Embryonic facial prominence (tissue), 1 donor: ENCODE data around the gene CIAO2B.
A peak's percentile ranks its signal among the peaks of the same experiment; 100 is the strongest.
"Not testable (repeated sequence)": the region's sequence is repeated elsewhere in the genome, so short reads cannot be mapped to it uniquely, and the experiment has no call there.

Experiments used
- DNase-seq: peaks from one replicate; pipeline ENCODE4 v3.0.0-alpha.2; 2016; ENCODE audit errors: extremely low spot score

CIAO2B gene

DNA sequence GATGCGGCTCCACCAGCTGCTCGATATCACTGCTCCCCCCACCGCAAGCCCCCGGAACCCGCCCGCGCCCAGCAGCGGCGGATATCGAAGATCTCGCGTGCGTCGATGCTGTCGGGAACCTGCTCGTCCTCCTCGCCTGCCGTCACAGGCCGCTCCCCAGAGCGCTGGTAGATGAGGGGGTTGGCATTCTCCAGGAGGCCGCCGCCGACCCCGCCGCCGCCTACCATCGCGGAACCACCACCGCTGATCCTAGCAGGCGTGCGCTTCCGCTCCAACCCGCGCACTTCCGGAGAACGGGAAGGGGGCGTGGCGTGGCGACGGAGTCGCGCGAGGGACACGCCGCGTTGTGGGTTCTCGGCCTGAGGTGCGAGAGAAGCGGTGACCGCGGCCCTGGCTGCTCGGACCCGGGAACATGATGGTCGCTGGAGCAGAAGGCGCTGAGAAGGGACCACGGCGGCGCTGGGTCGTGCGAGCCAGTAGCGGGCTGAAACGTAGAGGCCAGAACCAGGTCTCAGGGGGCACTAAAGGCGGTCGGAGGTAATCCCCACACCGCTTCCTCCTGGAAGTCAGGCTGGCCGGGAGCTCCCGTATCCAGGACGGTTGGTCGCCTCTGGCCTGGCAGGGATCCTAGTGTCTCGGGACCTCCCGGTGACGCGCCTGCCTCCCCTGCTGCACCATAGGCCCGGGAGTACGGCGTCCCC is at the start of gene CIAO2B:
CIAO2B (minus strand) TSS at position 265 of the 701 bp plus-strand sequence; CDS start at position 227, 38 bp downstream.
- peak; percentile 78 for DNase-seq

DNA sequence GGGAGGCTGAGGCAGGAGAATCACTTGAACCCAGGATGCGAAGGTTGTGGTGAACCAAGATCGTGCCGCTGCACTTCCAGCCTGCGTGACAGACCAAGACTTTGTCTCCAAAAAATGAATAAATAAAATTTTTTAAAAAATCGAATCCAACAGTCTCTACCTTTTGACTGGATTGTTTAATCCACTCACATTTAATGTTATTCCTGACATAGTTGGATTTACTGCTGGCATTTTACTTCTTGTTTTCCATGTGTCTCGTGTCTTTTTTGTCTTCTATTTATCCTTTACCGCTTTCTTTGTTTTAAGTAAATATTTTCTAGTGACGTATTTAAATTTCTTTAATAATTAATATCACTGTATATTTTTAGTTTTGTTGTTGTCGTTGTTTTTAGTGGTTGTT is 48.8 kb upstream of the CIAO2B start:
- DNase-seq = no peak

DNA sequence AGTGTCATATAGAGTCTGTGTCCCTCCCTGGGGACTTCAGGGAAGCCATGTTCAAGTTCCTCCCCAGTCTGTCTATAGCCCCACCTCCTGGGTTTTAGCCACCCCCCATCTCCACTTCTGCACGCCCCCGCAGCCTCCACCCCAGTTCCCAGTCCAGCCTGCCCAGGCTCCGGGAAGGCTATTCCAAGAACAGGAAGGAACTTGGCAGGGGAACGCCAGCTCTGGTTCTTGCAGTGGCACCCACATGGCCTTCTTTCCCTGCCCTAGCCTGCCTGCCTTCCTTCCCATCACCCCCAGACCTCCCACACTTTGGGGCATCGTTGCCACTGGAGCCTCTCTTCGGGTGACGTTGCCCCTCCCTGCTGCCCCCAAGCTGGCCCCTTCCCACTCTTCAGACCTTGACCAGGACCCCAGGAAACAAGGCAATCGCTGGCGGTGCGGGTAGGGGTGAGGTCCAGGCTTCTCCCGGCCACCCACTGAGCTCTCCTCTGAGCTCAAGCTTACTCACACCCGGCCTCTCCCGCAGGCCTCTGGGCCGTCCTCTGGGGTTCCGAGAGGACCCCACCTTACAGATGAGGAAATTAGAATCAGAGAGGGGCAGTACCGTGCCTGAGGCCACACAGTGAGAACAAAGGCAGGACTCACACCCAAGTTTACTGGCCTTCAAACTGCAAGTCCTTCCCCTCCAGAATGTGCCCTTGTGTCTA is 45.0 kb upstream of the CIAO2B start:
- no peak for DNase-seq

DNA sequence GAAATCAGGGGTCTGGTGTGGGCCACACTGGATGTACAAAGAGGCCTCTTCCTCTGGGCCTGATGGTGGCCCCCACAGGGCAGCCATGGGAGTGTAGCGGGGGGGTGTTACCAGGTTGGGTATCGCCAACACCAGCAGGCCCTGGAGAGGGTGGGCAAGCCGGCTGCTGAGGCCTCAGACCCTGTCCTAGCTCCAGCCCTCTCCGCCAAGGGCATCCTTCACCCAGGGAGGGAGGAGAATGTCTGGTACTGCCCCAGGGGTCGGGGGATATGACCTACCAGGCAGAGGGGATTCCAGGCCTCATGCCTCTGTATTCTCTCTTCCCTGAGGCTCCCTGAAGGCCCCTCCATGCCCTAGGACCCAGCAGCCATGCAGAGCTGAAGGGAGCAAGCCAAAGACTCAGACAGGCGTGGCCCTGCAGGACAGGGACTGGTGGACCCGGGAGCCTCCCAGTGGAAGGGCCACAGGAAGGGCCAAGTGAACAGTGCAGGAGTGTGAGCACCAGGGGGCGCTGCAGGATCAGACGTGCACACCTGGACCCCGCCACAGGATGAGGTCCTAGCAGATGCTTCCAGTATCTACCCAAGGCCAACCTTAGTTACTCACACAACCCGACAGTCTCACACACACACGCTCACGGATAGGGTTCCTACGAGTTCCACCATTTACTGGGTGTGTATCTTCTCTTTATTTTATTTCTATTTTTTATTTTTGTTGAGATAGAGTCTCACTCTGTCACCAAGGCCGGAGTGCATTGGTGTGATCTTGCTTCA is 43.3 kb upstream of the CIAO2B start:
- DNase-seq = peak; percentile 68

DNA sequence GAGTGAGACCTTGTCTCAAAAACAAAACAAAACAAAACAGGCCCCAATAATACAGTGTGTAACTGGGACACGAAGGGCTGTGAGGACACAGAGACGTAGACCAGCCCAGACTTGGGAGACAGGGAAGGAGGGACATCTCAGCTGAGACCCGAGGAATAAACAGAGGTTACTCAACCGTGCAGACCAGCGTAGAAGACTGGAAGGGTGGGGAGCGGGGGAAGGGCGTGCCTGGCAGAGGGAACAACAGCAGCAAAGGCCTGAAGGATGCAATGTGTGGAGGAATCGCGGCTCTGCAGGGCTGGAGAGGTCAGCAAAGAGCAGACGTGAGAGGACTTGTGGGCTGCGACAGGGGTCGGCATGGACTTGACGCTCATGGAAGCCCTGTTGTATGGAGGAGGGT is 42.5 kb upstream of the CIAO2B start:
- no peak for DNase-seq

DNA sequence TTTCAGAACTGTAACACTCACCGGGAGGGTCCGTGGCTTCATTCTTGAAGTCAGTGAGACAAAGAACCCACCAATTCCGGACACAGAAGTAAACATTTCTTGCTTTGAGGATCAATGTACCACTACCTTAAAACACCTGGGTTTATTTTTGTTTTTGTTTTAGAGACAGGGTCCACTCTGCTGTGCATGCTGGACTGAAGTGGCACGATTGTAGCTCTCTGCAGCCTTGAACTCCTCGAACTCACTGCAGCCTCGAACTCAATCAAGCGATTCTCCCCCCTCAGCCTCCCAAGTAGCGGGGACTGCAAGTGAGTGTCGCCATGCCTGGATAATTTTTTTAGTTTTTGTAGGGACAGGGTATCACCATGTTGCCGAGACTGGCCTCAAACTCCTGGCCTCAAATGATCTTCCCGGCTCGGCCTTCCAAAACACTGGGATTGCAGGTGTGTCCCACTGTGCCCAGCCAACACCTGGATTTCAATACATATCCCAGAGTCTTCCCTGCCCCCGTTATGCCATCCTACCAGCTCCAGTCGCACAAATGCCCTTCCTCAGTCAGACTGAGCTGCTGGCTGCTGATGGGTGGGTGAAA is 41.2 kb upstream of the CIAO2B start:
- no peak for DNase-seq

DNA sequence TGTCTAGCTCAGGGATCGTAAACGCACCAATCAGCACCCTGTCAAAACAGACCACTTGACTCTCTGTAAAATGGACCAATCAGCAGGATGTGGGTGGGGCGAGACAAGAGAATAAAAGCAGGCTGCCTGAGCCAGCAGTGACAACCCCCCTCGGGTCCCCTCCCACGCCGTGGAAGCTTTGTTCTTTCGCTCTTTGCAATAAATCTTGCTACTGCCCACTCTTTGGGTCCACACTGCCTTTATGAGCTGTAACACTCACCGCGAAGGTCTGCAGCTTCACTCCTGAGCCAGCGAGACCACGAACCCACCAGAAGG is 40.7 kb upstream of the CIAO2B start:
- not testable (repeated sequence) for DNase-seq

DNA sequence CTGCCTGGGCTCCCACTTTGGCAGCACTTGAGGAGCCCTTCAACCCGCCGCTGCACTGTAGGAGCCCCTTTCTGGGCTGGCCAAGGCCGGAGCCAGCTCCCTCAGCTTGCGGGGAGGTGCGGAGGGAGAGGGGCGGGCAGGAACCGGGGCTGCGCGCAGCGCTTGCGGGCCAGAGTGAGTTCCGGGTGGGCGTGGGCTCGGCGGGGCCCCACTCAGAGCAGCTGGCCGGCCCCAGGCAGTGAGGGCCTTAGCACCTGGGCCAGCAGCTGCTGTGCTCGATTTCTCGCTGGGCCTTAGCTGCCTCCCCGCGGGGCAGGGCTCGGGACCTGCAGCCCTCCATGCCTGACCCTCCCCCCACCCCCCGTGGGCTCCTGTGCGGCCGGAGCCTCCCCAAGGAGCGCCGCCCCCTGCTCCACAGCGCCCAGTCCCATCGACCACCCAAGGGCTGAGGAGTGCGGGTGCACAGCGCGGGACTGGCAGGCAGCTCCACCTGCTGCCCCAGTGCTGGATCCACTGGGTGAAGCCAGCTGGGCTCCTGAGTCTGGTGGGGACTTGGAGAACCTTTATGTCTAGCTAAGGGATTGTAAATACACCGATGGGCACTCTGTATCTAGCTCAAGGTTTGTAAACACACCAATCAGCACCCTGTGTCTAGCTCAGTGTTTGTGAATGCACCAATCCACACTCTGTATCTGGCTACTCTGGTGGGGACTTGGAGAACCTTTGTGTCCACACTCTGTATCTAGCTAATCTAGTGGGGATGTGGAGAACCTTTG is 40.1 kb upstream of the CIAO2B start:
- not testable (repeated sequence) for DNase-seq

DNA sequence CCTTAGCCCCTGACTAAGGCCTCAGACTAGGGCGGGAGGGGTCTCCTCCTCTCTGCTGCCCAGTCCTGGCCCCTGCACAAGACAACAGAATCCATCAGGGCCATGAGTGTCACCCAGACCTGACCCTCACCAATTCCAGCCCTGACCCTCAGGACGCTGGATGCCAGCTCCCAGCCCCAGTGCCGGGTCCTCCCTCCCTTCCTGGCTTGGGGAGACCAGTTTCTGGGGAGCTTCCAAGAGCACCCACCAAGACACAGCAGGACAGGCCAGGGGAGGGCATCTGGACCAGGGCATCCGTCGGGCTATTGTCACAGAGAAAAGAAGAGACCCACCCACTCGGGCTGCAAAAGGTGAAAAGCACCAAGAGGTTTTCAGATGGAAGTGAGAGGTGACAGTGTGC is 39.5 kb upstream of the CIAO2B start:
- no peak for DNase-seq

DNA sequence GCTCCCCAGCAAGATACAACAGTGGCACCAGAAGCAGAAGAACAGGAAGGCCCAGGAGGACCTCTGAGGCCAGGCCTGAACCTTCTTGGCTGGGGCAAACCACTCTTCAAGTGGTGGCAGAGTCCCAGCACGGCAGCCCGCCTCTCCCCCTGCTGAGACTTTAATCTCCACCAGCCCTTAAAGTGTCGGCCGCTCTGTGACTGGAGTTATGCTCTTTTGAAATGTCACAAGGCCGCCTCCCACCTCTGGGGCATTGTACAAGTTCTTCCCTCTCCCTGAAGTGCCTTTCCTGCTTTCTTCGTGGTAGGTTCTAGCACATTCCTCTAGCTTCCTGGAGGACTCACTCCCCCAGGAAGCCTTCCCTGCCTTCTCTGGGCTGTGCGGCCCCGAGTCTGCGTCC is 38.8 kb upstream of the CIAO2B start:
- DNase-seq = no peak

DNA sequence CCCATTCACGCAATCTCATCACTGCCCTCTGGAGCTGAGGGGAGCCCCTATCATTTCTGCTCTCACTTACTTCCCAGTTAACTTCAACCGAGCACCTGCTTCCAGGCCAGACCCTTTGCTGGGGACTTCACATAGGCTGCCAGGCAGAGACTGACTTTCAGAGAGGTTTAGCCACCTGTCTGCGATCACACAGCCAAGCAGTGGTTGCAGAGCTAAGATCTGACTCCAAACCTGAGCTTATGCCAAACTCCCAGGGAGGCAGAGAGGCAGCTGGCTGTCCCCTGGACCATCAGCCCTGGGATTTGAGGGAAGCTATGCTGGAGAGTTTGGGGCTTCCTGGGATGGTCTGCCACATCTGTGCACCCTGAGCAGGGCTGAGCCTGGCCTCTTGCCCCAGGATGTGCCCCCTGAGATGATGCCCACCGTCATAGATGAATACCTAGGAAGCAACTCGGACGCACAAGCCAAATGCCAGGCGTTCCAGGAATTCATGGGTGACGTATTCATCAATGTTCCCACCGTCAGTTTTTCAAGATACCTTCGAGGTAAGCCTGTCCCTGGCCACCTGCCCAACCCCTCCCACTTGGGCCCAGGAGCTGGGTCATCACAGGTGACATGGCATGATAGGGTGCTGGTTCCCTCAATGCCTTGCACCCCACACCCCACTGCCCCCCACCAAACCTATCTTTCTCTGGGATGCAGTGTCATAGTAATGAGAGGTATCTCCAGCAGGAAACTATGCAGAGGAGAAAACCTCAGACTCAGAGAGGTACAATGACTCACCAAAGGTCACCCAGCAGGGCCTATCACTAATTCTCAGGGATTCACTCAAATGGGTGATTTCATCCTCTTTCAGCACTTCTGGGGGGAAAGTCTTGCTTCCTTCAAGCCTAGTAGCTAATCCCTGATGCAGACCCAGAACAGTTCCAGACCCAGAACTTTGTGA is 36.8 kb upstream of the CIAO2B start:
- DNase-seq = no peak

DNA sequence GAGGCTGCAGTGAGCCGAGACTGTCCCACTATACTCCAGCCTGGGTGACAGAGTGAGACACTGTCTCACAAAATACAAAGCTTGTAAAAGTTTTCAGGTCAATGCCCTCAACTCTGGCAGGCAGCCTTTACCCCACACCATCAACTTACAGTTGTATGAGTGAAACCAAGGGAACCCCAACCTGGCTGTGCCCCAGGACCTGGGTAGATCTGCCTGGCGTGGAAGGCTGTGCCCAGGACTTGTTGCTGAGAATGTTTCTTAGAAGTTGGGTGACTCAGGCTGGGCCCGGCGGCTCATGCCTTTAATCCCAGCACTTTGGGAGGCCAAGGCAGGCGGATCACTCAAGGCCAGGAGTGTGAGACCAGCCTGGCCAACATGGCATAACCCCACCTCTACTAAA is 34.6 kb upstream of the CIAO2B start:
- DNase-seq = no peak

DNA sequence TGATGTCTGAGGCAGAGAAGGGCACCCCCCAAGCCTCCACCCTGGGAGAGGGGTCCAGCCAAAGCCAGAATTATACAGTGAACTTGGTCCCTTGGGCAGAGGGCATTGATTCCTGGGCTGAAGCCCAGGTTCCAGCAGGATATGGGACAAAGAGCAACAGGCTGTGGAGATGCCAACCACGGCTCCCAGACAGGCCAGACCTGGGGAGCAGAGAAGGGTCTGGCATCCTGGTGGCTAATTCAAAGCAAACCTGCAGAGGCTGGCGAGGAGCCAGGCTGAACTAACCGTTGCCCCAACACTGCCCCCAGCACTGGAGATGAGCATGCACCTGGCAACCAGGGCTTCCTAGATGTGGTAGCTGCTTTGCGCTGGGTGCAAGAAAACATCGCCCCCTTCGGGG is 29.8 kb upstream of the CIAO2B start:
- no peak for DNase-seq

DNA sequence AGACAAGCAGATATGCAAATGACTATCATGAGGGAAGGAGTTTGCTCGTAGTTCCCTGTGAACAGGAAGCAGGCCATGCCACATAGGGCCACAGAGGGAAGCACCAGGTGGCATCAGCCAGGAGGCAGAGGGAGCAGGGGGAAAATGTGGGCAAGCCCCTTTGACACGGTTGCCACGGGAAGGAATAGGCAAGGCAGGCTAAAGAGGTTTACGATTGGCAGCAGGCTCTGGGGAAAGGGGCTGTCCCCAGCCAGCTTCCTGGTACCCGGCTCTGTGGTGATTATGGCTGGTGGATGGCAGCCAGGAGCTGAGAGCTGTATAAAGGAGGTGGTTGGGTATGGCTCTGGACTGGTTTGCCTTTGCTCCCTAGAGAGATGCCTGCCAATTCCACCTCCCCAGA is 27.7 kb upstream of the CIAO2B start:
- DNase-seq = no peak

DNA sequence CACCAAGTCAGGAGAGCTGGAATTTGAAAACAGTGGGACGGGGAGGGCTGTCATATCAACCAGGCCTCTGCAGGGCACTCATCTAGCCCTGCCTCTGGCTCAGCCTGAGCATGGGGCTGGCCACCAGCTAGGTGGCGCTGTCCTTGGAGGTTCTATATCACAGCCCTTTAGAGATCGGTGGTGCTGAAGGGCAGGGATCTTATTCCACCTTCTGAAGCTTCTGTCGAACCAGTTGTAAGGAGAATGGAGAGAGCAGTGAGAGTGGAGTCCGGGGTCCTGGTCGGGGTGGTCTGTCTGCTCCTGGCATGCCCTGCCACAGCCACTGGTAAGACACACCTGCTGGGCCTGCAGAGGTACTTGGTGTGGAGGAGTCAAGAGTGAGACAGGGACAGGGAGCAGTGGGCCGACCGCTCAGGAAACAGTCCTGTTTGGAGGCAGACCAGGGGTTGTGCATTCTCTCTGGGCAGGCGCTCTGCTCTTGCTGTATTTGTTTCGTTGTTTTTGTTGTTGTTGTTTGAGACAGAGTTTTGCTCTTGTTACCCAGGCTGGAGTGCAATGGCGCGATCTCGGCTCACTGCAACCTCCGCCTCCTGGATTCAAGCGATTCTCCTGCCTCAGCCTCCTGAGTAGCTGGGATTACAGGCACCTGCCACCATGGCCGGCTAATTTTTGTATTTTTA is 27.0 kb upstream of the CIAO2B start, which contains the start of gene CES3:
CES3 (plus strand) TSS at position 202 of the 680 bp plus-strand sequence; CDS start at position 244, 42 bp downstream.
- DNase-seq = no peak

DNA sequence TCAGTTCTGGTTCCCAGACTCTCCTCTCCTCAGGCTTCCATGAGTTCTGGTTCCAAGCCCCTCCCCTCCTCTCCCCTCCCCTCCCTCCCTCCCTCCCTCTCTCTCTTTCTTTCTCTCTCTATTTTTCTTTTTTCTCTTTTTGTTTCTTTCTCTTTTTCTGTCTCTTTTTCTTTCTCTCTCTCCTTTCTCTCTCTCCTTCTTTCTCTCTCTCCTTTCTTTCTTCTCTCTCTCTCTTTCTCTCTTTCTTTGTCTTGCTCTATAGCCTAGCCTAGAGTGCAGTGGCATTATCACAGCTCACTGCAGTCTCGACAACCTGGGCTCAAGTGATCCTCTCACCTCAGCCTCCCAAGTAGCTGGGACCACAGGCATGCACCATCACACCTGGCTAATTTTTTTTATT is 26.1 kb upstream of the CIAO2B start:
- DNase-seq = no peak

DNA sequence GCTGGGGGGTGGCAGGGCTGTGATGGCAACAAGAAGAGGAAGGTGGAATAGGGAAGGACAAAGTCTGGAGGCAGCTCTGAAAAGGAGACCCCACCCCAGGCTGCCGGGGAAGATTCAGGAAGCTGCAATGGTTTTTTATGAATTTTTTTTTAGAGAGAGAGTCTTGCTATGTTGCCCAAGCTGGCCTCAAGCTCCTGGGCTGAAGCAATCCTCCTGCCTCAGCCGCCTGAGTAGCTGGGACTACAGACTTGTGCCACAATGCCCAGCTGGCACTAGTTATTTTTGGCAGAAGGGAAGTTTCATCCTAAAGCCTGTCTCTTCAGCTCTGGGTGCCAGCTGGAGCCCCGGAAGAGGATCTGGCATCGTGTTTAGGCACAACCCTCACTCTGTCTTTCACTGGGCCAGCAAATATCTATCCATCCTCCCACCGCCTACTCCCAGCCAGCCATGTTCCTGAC is 25.5 kb upstream of the CIAO2B start:
- no peak for DNase-seq

DNA sequence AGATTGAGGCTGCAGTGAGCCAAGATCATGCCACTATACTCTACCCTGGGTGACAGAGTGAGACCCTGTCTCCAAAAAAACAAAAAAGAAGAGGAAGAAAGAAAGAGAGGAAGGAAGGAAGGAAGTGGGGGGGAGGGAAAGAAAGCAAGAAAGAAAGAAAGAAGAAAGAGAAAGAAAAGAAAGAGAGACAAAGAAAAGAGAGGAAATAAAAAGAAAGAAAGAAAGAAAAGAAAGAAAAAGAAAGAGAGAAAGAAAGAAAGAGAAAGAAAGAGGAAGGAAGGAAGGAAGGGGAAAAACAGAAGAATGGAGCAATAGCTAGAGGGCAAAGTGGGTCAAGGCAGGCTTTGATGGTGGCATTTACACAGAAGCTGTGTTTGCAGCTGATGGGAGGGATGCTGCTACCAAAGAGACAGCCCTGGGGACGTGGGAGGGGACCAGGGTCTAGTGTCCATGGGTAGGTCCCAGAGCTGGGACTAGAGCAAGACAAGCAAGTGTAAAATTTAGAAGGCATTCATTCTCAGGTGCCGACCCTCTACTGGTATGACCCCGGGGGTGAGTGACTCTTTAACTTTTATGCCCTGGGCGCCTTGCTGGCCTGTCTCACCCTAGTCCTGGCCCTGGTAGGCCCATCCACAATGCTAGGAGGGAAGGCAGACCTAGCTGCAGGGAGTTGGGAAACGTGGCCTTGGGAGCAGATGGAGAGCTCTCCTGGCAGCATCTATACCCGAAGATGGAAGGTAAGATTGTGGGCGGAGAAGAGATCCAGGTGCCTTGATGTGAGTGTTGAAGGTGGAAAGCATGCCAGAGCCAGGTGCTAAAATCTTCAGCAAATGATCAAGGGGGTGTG is 24.9 kb upstream of the CIAO2B start:
- DNase-seq = no peak

DNA sequence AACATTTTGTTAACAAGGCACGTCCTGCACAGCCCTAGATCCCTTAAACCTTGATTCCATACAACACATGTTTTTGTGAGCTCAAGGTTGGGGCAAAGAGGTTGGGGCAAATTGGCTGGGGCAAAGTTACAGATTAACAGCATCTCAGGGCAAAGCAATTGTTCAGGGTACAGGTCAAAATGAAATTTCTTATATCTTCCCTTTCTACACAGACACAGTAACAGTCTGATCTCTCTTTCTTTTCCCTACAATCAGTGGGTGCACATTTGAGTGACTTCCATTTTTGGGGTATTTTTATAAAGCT is 21.9 kb upstream of the CIAO2B start:
- DNase-seq = not testable (repeated sequence)
